Activated CD4-positive, alpha-beta T cell treated with anti-CD3 and anti-CD28 coated beads, Interleukin-2, amount 50 U/mL, for 48 hours (primary cell): ENCODE data around the gene TUBB6.

Experiments
- DNase-seq, 2 experiments: peaks; one replicate each; pipeline ENCODE4 v3.0.0-alpha.2; 2020

The TUBB6 gene

GRCh38 chr18:12291690-12292089, 16.4 kb upstream of the TUBB6 start:
- DNase-seq: no peak

- no peak for DNase-seq
Measured at GRCh38 chr18:12293831-12294230, 14.2 kb upstream of the TUBB6 start.

GRCh38 chr18:12295389-12296086, 12.5 kb upstream of the TUBB6 start:
- DNase-seq: no peak

- no peak for DNase-seq
Measured at GRCh38 chr18:12296087-12296403, 12.0 kb upstream of the TUBB6 start.

- DNase-seq: no peak
Measured at GRCh38 chr18:12296457-12296856, 11.6 kb upstream of the TUBB6 start.

GRCh38 chr18:12299862-12300261, 8.2 kb upstream of the TUBB6 start:
- DNase-seq: no peak

- DNase-seq: no peak
Measured at GRCh38 chr18:12301263-12302005, 6.6 kb upstream of the TUBB6 start.

GRCh38 chr18:12302391-12303147, 5.5 kb upstream of the TUBB6 start:
- no peak for DNase-seq

- no peak for DNase-seq
Measured at GRCh38 chr18:12304351-12305210, 3.5 kb upstream of the TUBB6 start.

- no peak for DNase-seq
Measured at GRCh38 chr18:12305211-12305610, 2.8 kb upstream of the TUBB6 start.

GRCh38 chr18:12305930-12306629, 2.0 kb upstream of the TUBB6 start:
- no peak for DNase-seq

GRCh38 chr18:12306752-12307700, 1.0 kb upstream of the TUBB6 start:
- DNase-seq: peak in 1 of 2 experiments; percentile 14

GRCh38 chr18:12308386-12309100, 502 bp downstream of the TUBB6 start:
- peak; percentile 39 to 52 for DNase-seq

- DNase-seq: no peak
Measured at GRCh38 chr18:12309683-12310198, 1.7 kb downstream of the TUBB6 start.

GRCh38 chr18:12310762-12311161, 2.7 kb downstream of the TUBB6 start:
- DNase-seq: no peak

GRCh38 chr18:12312976-12313375, 4.9 kb downstream of the TUBB6 start:
- no peak for DNase-seq

- no peak for DNase-seq
Measured at GRCh38 chr18:12313530-12314245, 5.6 kb downstream of the TUBB6 start.

GRCh38 chr18:12314591-12315305, 6.7 kb downstream of the TUBB6 start:
- DNase-seq: no peak

- DNase-seq: no peak
Measured at GRCh38 chr18:12315490-12315889, 7.4 kb downstream of the TUBB6 start.
